HG03064 (cell line): Measurements from ENCODE around the gene NUDT16L1.

Experiments
- ATAC-seq: cut with Tn5 transposase; IDR thresholded peaks from one replicate; pipeline ENCODE4 v1.9.1; 2021; ENCODE audit warnings: low read depth; ENCODE audit not compliant: unreplicated experiment

NUDT16L1 gene

GRCh38 chr16:4693956-4694641 lies 737 bp downstream of the NUDT16L1 start:
- ATAC-seq: no peak

GRCh38 chr16:4694642-4695451 lies 1.5 kb downstream of the NUDT16L1 start:
- no peak for ATAC-seq

- no peak for ATAC-seq
Measured at GRCh38 chr16:4695473-4696171, 2.3 kb downstream of the NUDT16L1 start.

- ATAC-seq: no peak
Measured at GRCh38 chr16:4696172-4696904, 3.0 kb downstream of the NUDT16L1 start.

- ATAC-seq: no peak
Measured at GRCh38 chr16:4696905-4697847, 3.8 kb downstream of the NUDT16L1 start.

GRCh38 chr16:4697848-4698291 lies 4.5 kb downstream of the NUDT16L1 start:
- no peak for ATAC-seq

GRCh38 chr16:4698321-4699045 lies 5.1 kb downstream of the NUDT16L1 start:
- no peak for ATAC-seq

GRCh38 chr16:4699046-4699556 lies 5.7 kb downstream of the NUDT16L1 start:
- no peak for ATAC-seq

GRCh38 chr16:4700380-4700996 lies 7.1 kb downstream of the NUDT16L1 start:
- ATAC-seq: no peak

- ATAC-seq: no peak
Measured at GRCh38 chr16:4700997-4701743, 7.8 kb downstream of the NUDT16L1 start.

- ATAC-seq: no peak
Measured at GRCh38 chr16:4701791-4702465, 8.6 kb downstream of the NUDT16L1 start.

GRCh38 chr16:4702466-4702808 lies 9.1 kb downstream of the NUDT16L1 start:
- ATAC-seq: no peak

- ATAC-seq: no peak
Measured at GRCh38 chr16:4703906-4704305, 10.5 kb downstream of the NUDT16L1 start.

- ATAC-seq: no peak
Measured at GRCh38 chr16:4704491-4704890, 11.1 kb downstream of the NUDT16L1 start.

GRCh38 chr16:4704913-4705312 lies 11.6 kb downstream of the NUDT16L1 start:
- ATAC-seq: no peak

- no peak for ATAC-seq
Measured at GRCh38 chr16:4706871-4707270, 13.5 kb downstream of the NUDT16L1 start.

- no peak for ATAC-seq
Measured at GRCh38 chr16:4709481-4709880, 16.1 kb downstream of the NUDT16L1 start.
